ENCODE results near the gene FTO. TPM values are rescaled to one million over a fixed set of nuclear protein-coding genes. Genes with fewer than 3 reads are reported as not detected.

The FTO gene
- total RNA-seq, 6 experiments from 2014 or later: 93.7 to 107 (median 105) TPM

GRCh38 chr16:53925526-53925925, 221.6 kb downstream of the FTO start:
- H3K36me3 Mint-ChIP-seq (ENCODE audit: low read depth): no peaks in the 10 kb centered on the region
- no peak overlapping the region for H3K4me3 Mint-ChIP-seq
- DNase-seq: no peak
- no peak for TF ChIP-seq CTCF (IDR thresholded peaks at IDR 0.05)
- no peak overlapping the region for H3K27ac Mint-ChIP-seq
- H3K9me3 Mint-ChIP-seq: no peaks in the 10 kb centered on the region
- H3K4me1 Mint-ChIP-seq (ENCODE audit: low read depth): no peaks in the 10 kb centered on the region
- no peaks in the 10 kb centered on the region for H3K27me3 Mint-ChIP-seq (ENCODE audit: insufficient read depth)

- TF ChIP-seq CTCF (IDR thresholded peaks at IDR 0.05): no peak
- H3K4me3 Mint-ChIP-seq: no peak overlapping the region
- H3K4me1 Mint-ChIP-seq (ENCODE audit: low read depth): no peaks in the 10 kb centered on the region
- H3K27ac Mint-ChIP-seq: no peak overlapping the region
- no peak for DNase-seq
- no peaks in the 10 kb centered on the region for H3K9me3 Mint-ChIP-seq
- no peaks in the 10 kb centered on the region for H3K27me3 Mint-ChIP-seq (ENCODE audit: insufficient read depth)
- no peaks in the 10 kb centered on the region for H3K36me3 Mint-ChIP-seq (ENCODE audit: low read depth)
Observed at GRCh38 chr16:53926209-53926608, 222.3 kb downstream of the FTO start.

- Mint-ChIP-seq H3K4me1 (ENCODE audit: low read depth) (no peaks in the 10 kb centered on the region), H3K27me3 (ENCODE audit: insufficient read depth) (no peaks in the 10 kb centered on the region), H3K9me3 (no peaks in the 10 kb centered on the region), H3K4me3 (no peak overlapping the region), H3K27ac (no peak overlapping the region), H3K36me3 (ENCODE audit: low read depth) (peaks cover 15% of the 10 kb centered on the region)
- DNase-seq: no peak
- no peak for TF ChIP-seq CTCF (IDR thresholded peaks at IDR 0.05)
Observed at GRCh38 chr16:53932975-53933374, 229.0 kb downstream of the FTO start.

GRCh38 chr16:53933407-53933806, 229.5 kb downstream of the FTO start:
- H3K4me1 Mint-ChIP-seq (ENCODE audit: low read depth): no peaks in the 10 kb centered on the region
- H3K27me3 Mint-ChIP-seq (ENCODE audit: insufficient read depth): no peaks in the 10 kb centered on the region
- H3K4me3 Mint-ChIP-seq: no peak overlapping the region
- H3K27ac Mint-ChIP-seq: no peak overlapping the region
- TF ChIP-seq CTCF (IDR thresholded peaks at IDR 0.05): no peak
- no peaks in the 10 kb centered on the region for H3K9me3 Mint-ChIP-seq
- H3K36me3 Mint-ChIP-seq (ENCODE audit: low read depth): peaks cover 19% of the 10 kb centered on the region
- DNase-seq: no peak

GRCh38 chr16:53936052-53936451, 232.1 kb downstream of the FTO start:
- TF ChIP-seq CTCF (IDR thresholded peaks at IDR 0.05): no peak
- H3K4me3 Mint-ChIP-seq: no peak overlapping the region
- no peaks in the 10 kb centered on the region for H3K4me1 Mint-ChIP-seq (ENCODE audit: low read depth)
- H3K9me3 Mint-ChIP-seq: no peaks in the 10 kb centered on the region
- H3K27ac Mint-ChIP-seq: no peak overlapping the region
- H3K27me3 Mint-ChIP-seq (ENCODE audit: insufficient read depth): no peaks in the 10 kb centered on the region; the same call in 1 of the 2 replicates
- H3K36me3 Mint-ChIP-seq (ENCODE audit: low read depth): peaks cover 31% of the 10 kb centered on the region
- DNase-seq: no peak

- no peaks in the 10 kb centered on the region for H3K4me1 Mint-ChIP-seq (ENCODE audit: low read depth)
- no peaks in the 10 kb centered on the region for H3K9me3 Mint-ChIP-seq
- H3K36me3 Mint-ChIP-seq (ENCODE audit: low read depth): peaks cover 31% of the 10 kb centered on the region
- no peak for DNase-seq
- no peaks in the 10 kb centered on the region; the same call in 1 of the 2 replicates for H3K27me3 Mint-ChIP-seq (ENCODE audit: insufficient read depth)
- no peak overlapping the region for H3K27ac Mint-ChIP-seq
- TF ChIP-seq CTCF (IDR thresholded peaks at IDR 0.05): no peak
- H3K4me3 Mint-ChIP-seq: no peak overlapping the region
Observed at GRCh38 chr16:53936529-53936928, 232.6 kb downstream of the FTO start.

Measured in HFFc6 (cell line).